ENCODE data around the gene SLC44A1.

Gene SLC44A1

DNA sequence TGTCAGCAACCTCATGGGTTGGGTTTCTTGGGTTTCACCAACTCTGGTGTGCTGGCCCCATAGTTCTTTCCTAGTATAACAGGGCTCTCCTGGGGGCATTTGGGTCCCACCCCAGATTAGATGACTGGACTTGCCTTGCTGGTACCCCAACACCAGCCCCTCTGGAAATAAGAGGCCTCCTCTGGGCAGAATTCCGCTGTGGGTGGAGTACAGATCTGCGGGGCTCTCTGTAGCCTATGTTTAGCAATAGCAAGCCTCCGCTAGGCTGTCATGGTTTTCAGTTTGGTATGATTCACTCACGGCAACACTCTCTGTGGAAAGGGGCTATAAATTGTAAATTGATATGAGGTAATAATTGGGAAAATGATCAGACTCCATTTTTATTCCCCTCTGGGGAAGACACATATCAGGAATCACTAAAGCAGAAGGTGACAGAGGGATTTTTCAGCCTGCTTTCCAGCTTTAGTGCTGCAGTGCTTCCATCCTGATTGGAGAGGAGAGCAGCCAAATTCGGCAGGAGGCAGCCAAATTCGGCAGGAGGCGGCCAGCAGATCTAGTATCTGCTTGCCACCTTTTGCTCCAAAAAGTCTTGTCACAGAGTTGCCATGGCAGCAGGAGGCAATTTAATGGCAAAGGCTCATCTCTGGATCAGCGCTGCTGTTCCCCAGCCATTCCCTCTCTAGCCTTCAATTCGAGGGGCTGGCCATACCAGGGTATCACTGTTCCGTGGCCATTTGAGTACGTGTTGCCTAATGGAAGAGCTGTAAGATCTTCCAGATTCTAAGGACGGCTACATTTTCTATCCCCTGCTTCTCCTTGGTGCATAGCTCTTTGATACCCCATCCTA, 84.6 kb downstream of the SLC44A1 start:
- H3K9me3 ChIP-seq, result no peaks in the 10 kb centered on the region
- H3K27me3 ChIP-seq, result no peaks in the 10 kb centered on the region
- TF ChIP-seq, protein P1, sequence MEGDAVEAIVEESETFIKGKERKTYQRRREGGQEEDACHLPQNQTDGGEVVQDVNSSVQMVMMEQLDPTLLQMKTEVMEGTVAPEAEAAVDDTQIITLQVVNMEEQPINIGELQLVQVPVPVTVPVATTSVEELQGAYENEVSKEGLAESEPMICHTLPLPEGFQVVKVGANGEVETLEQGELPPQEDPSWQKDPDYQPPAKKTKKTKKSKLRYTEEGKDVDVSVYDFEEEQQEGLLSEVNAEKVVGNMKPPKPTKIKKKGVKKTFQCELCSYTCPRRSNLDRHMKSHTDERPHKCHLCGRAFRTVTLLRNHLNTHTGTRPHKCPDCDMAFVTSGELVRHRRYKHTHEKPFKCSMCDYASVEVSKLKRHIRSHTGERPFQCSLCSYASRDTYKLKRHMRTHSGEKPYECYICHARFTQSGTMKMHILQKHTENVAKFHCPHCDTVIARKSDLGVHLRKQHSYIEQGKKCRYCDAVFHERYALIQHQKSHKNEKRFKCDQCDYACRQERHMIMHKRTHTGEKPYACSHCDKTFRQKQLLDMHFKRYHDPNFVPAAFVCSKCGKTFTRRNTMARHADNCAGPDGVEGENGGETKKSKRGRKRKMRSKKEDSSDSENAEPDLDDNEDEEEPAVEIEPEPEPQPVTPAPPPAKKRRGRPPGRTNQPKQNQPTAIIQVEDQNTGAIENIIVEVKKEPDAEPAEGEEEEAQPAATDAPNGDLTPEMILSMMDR (IDR thresholded peaks at IDR 0.05), result no peak
- no peaks in the 10 kb centered on the region for H3K36me3 ChIP-seq
- DNase-seq, result peak in 1 of 2 donors; percentile 22
- intact Hi-C loops (cut with DNase I; ENCODE audit: low total_unique reads), result no loop called here
- H3K27ac ChIP-seq, result no peak overlapping the region
- no peak overlapping the region for H3K4me3 ChIP-seq
- H3K4me1 ChIP-seq, result peaks cover 0 to 3% (median 0%) of the 10 kb centered on the region in 4 donors

DNA sequence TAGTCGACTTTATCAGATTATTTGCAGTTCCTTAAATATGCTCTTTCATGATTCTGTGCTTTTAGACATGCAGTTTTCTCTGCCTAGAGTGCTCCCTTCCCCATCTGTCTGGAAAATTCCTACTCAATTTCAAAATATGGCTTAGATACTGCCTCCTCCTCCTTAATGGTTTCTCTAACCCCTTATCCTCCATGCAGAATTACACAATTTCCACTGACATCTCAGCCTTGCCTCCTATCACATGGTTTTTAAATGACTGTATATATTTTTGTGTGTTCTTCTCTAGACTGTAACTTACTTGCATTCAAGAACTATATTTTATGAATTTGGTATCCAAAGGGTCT, 85.2 kb downstream of the SLC44A1 start:
- no peaks in the 10 kb centered on the region for H3K36me3 ChIP-seq
- intact Hi-C loops (cut with DNase I; ENCODE audit: low total_unique reads), result no loop called here
- H3K4me3 ChIP-seq, result no peak overlapping the region
- TF ChIP-seq, protein P1 (IDR thresholded peaks at IDR 0.05), result no peak
- H3K27me3 ChIP-seq, result no peaks in the 10 kb centered on the region
- no peak for DNase-seq
- no peaks in the 10 kb centered on the region for H3K9me3 ChIP-seq
- H3K4me1 ChIP-seq, result peaks cover 0 to 3% (median 0%) of the 10 kb centered on the region in 4 donors
- no peak overlapping the region for H3K27ac ChIP-seq

DNA sequence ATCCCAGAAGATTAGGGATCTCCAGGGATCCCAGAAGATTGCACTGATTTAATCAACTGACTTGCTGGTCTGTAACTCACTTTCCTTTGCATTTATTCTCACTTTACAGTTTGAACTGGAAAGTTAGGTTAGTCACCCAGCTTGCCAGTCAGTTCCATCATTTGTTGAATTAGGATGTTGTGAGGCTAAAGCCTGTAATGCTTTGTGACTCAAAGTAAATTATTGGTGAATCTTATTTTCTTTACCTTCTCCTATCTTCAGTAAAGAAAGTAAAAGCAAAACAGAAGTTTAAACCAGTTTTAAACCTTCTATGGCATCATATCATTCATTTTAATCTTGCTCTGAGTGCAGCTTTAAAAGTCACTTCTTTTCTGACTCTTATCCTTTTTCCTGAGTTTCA, 85.8 kb downstream of the SLC44A1 start:
- DNase-seq, result no peak
- no peaks in the 10 kb centered on the region for H3K27me3 ChIP-seq
- intact Hi-C loops (cut with DNase I; ENCODE audit: low total_unique reads), result no loop called here
- TF ChIP-seq, protein P1 (IDR thresholded peaks at IDR 0.05), result no peak
- H3K27ac ChIP-seq, result no peak overlapping the region
- H3K4me1 ChIP-seq, result peaks cover 0 to 3% (median 0%) of the 10 kb centered on the region in 4 donors
- no peak overlapping the region for H3K4me3 ChIP-seq
- H3K9me3 ChIP-seq, result no peaks in the 10 kb centered on the region
- no peaks in the 10 kb centered on the region for H3K36me3 ChIP-seq

DNA sequence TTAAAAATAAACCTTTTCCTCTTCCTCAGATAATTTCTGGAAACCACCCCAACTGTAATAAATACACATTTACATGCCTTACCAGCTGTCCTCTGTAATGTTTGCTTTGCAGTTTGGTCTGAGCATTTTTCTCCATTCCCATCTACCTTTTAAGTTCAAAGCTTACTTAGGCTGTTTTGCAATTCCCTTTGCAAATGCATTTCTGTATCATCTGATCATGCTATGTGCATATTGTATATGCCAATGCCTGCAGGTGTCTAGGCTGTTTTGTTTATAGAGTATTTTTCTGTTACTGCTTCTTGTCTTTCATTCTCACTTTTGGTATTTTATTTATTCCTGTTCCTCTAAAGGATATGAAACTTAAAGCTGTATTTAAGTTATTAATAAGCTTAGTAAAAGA, 86.3 kb downstream of the SLC44A1 start:
- no peak overlapping the region for H3K27ac ChIP-seq
- no peak for DNase-seq
- H3K36me3 ChIP-seq, result peaks cover 0 to 4% (median 2%) of the 10 kb centered on the region in 3 donors
- TF ChIP-seq, protein P1 (IDR thresholded peaks at IDR 0.05), result no peak
- intact Hi-C loops (cut with DNase I; ENCODE audit: low total_unique reads), result no loop called here
- no peaks in the 10 kb centered on the region for H3K9me3 ChIP-seq
- no peaks in the 10 kb centered on the region for H3K27me3 ChIP-seq
- H3K4me1 ChIP-seq, result peaks cover 0 to 3% (median 0%) of the 10 kb centered on the region in 4 donors
- H3K4me3 ChIP-seq, result no peak overlapping the region

DNA sequence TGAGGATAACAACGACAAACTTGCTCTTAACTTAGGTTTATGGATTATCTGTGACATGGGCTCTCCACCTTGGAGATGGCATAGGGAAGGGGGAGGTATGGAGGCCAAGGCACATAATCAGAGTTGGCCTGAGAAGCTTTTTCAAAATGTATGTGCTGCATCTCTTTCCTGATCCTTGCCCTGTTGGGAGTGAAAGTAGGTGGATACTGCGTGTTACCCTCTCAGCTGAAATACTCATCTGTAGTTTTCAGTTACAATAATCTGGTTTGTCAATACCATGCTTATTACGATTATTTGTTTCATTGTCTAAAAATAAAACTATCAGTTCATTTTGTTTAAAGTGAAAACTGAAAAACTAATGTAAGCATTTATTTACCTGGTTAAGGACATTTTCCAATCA, 86.7 kb downstream of the SLC44A1 start:
- intact Hi-C loops (cut with DNase I; ENCODE audit: low total_unique reads), result no loop called here
- Histone ChIP-seq H3K27ac (no peak overlapping the region), H3K36me3 (peaks cover 0 to 8% (median 6%) of the 10 kb centered on the region in 3 donors), H3K4me3 (no peak overlapping the region), H3K4me1 (peaks cover 0 to 3% (median 0%) of the 10 kb centered on the region in 4 donors), H3K9me3 (no peaks in the 10 kb centered on the region), H3K27me3 (no peaks in the 10 kb centered on the region)
- TF ChIP-seq, protein P1 (IDR thresholded peaks at IDR 0.05), result no peak
- DNase-seq, result no peak
